NCI-H748 (cell line): Measurements from ENCODE around the gene PTPRH.

ENCODE experiments used
- DNase-seq: peaks from one replicate; lab custom pipeline; 2025; ENCODE audit not compliant: unreplicated experiment; lab: John Stamatoyannopoulos, UW

Gene PTPRH, protein sequence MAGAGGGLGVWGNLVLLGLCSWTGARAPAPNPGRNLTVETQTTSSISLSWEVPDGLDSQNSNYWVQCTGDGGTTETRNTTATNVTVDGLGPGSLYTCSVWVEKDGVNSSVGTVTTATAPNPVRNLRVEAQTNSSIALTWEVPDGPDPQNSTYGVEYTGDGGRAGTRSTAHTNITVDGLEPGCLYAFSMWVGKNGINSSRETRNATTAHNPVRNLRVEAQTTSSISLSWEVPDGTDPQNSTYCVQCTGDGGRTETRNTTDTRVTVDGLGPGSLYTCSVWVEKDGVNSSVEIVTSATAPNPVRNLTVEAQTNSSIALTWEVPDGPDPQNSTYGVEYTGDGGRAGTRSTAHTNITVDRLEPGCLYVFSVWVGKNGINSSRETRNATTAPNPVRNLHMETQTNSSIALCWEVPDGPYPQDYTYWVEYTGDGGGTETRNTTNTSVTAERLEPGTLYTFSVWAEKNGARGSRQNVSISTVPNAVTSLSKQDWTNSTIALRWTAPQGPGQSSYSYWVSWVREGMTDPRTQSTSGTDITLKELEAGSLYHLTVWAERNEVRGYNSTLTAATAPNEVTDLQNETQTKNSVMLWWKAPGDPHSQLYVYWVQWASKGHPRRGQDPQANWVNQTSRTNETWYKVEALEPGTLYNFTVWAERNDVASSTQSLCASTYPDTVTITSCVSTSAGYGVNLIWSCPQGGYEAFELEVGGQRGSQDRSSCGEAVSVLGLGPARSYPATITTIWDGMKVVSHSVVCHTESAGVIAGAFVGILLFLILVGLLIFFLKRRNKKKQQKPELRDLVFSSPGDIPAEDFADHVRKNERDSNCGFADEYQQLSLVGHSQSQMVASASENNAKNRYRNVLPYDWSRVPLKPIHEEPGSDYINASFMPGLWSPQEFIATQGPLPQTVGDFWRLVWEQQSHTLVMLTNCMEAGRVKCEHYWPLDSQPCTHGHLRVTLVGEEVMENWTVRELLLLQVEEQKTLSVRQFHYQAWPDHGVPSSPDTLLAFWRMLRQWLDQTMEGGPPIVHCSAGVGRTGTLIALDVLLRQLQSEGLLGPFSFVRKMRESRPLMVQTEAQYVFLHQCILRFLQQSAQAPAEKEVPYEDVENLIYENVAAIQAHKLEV

GRCh38 chr19:55208880-55209692, at the start of gene PTPRH:
TSS of gene PTPRH (minus strand) at chr19:55209501. CDS start at chr19:55209433, 68 bp downstream.
- DNase-seq = no peak

DNA sequence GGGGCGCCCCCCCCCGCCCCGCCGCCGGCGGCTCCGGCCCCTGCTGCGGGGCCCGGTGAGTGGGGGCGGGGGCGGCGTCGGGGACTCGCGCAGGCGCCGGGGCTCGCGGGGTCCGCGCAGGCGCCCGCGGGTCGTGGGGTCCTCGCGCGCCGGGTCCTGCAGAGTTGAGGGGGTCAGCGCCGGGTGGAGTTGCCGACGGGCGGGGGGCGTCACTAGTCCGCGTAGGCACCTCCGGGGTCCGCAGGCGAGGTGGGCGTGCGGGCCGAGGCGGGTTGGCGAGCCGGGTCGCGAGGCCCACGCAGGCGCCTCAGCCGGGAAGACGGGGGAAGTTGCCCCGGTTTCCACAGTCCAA, 49.2 kb upstream of the PTPRH start:
- DNase-seq = peak; percentile 53

DNA sequence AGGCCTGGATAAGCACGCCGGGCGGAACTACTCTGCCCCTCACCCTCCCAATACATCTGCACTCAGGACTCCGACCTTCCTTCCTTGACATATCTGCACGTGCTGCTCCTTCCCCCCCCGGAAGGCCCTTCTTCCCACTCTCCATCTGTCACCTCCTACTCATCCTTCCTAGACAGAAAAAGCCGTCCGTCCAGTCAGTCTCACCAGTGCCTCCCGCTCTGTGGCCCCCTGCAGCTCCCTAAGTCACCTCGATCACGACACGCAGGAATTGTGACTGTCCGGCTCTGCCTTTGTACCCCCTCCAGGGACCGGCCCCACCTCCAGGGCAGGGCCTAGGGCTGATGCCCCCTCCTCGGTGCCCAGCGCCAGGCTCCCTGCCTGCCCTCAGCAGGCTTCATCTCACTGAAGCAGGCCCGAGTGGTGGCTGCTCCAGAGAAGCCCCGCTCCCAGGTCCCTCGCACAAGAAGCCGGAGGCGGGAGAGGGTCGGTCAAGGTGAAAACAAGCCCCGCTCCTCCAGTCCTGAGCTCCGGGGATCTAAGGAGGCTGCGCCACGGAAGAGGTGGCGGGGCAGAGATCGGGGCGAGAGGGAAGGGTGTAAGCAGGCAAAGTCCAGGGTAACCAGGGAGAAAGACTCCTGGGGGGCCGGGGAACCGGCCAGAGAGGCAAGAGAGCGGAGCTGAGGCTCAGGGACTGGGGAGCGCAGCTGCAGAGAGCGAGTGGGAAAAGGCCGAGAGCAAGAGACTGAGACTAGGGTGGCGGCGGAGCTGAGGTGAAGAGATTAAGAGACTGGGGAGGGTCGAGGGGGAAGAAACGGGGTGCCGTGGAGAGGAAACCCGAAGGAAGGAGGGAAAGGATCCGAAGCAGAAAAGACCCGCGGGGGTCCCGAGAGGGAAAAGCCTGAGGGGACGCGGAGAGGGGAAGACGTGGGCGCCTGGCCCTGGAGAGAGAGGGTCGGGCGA, 48.4 kb upstream of the PTPRH start:
- peak; percentile 51 for DNase-seq

GRCh38 chr19:55256562-55257460, 47.5 kb upstream of the PTPRH start:
- no peak for DNase-seq

GRCh38 chr19:55255618-55256423, 46.5 kb upstream of the PTPRH start:
- no peak for DNase-seq

DNA sequence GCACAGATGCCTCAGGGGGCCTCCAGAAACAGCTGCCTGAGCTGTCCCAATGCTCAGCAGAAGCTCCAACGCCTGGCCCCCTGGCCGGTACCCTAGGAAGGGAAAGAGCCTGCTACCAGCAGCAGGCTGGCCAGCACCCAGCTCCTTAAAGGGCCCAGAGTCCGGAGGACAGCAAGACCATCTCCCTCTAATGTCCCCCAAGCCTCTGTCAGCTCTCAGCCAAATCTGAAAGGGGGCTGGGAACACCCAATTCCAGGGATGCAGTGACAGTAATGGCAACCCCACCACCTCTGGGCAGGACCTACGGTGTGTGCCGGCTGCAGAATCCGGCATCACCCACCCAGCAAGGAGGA, 45.3 kb upstream of the PTPRH start:
- no peak for DNase-seq

- DNase-seq = peak; percentile 91
These were observed 44.7 kb upstream of the PTPRH start for GRCh38 chr19:55253842-55254624.

DNA sequence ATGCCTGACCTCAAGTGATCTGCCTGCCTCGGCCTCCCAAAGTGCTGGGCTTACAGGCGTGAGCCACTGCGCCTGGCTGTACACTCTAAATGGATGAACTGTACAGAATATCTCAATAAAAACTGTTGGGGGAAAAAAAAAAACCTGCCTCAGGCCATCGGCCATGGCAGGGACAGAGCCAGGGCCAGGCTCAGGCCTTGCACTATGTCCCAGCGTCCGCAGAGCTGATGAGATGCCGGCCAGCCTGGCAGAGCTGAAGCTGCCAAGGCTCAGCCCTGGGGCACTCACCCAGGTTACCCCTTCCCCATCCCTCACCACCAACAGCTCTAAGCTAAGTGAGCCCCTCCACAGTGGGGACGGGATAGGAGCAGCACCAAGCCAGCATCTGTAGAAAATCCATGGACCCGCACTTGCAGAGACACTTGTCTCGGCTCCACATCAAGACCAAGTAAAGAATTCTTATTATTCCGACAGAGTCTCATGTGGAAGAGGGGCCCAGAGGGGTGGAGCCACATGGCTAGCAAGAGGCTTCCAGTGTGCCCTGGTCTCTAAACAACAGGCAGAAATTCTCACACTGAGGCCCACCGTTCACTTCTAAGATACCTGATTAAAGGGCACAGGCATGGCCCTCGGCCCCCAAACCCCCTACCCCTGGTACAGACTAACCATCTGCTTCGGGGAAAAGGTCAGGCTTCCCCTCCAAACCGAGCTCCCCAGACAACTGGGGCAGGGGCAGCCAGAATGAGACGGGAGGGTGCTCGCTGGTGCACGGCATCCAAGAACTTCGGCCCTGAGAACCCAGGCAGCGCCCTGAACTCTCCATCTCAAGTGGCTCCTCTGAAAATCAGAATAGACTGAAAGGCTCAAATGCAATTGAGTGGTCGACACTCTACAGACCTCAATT, 43.7 kb upstream of the PTPRH start:
- DNase-seq = no peak

DNA sequence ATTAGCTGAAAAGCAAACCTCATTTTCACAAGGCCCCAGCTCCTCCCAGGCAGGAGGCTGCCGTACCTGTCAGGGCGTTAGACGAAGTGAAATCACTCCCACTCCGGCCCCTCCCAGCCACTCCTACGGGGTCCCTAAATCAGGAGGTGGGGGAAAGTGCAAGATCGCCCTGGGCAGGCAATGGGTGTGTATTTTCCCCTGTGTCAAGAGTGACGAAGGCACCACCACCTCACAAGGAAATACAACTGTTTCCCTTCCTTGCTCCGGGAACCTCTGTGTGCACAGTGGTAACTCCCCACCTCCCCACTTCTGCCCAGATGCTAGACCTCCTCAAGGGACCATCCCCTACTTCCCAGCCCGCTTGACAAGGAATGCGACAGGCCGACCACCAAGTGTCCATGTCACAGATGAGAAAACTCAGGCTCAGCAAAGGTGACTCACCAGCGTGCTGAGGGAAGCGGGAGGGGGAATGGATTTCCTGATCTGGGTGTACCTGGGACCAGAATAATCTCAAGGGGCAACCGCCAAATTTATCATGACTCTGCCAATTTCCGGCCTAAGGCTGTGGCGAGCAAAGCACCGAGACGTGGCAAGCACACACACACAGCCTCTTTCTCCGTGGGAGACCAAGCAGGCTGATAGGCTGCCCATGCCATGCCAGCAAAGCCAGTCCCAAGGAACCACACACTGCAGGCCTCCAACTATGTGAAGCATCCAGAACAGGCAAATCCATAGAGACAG, 42.2 kb upstream of the PTPRH start:
- no peak for DNase-seq

DNA sequence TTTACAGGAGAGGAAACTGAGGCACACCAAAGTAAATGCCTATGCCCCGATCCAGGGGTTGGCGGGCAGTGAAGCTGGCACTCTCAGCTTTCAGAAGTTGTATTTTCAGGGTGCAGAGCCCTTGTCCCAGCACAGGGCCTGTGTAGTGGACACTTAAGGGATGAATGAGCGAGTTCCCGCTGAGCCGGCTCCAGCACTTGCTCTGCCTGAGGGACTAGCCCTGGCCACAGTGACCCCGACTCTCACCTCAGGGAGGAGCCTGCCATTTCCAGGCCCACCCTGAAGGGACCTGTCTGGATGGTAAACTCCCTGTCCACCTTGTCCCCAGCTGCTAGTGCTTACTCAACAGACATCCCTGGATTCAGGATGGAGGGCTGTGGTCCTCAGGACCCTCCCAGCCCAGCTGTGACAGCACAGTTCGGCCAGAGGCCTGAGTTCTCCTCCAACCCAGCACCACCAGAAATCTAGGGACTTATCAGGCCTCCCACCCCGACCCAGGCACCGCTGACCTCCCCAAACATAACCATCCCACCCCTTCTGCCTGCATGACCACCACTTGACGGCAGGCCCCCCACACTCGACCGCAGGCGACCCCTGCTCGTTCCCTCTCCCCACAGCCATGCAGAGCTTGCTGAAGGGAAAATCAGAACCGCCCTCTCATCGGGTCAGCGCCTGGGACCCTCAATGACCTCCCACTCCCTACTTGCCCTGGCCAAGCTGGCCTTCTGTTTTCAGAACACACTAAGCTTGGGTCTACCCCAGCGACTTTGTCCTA, 41.1 kb upstream of the PTPRH start:
- DNase-seq = no peak

DNA sequence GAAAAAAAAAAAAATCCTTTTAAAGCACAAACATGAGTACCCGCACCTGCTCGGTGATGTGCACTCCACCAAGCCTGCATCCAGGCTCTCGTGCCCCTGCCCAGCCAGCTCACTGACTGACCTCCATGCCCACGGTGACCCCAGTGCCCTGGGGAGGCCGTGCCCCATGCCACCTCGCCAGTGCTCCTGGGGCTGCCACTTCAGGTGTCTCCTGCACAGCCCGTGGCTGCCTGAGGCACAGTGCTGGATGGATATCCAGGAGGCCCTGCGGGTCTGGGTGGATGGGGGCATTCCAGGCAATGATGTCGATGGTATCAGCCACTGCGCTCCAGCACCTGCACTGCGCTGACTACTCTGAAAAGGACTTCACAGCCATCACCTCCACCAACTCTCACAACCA, 40.5 kb upstream of the PTPRH start:
- no peak for DNase-seq

- DNase-seq = no peak
These were observed 39.4 kb upstream of the PTPRH start for GRCh38 chr19:55248704-55249103.

DNA sequence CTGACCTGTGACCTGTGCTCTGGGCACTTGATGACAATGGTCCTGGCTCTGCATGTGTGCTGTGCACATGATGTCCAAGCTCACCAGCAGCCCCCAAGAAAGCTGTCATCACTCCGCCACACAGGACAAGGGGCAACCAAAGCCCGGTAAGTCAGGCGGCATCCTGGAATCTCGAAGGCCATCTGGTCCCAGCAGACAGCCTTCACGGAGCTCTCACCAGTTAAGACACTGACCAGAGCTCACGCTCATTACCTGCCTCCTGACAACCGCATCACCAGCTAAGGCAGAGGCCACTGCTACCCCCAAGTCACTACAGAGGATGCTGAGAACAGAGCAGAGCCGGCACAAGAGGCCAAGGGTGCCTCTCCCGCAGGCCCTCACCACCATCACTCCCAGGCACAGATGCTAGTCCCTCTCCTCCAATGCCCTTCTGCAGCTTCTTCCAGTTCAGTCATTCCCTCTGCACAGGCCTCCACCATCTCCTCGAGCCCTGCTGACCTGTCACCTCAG, 38.9 kb upstream of the PTPRH start:
- DNase-seq = no peak

DNA sequence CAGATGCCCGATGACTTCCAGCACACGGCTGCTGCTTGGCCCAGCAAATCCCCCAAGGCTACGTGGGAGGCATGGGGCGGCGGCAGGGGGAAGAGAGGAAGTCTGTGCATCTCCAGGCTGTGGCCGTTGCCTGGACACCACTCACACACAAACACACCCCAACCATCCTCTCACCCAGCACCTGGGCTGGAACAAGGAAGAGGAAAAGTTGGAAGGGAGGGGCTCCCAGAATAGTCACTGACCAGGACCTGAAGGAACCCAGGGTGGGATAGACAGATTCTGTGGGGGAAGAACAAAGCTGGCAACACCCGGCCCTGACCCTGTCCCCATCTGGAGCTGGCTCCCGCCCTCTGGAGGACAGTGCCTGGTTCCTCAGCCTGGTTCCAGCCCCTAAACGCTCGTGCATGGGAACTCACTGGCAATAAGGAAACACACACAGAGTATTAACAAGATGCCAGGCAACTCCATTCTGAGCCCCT, 38.4 kb upstream of the PTPRH start:
- DNase-seq = no peak
